ENCODE results near the gene TEKTIP1. TPM values are rescaled to one million over a fixed set of nuclear protein-coding genes. Genes with fewer than 3 reads are reported as not detected.

TEKTIP1 gene
- polyA plus RNA-seq, 3 donors: 3.5 to 5.0 (median 4.3) TPM

GRCh38 chr19:3535981-3536380 is 3.0 kb upstream of the TEKTIP1 start:
- DNase-seq (ENCODE audit: low read depth in 3 of 3, low spot score in 2 of 3): no peak

GRCh38 chr19:3536429-3537100 is 2.4 kb upstream of the TEKTIP1 start:
- no peak for DNase-seq (ENCODE audit: low read depth in 3 of 3, low spot score in 2 of 3)

- DNase-seq (ENCODE audit: low read depth in 3 of 3, low spot score in 2 of 3): no peak
These were observed 1.9 kb upstream of the TEKTIP1 start for GRCh38 chr19:3537101-3537437.

GRCh38 chr19:3537438-3538240 is 1.3 kb upstream of the TEKTIP1 start:
- no peak for DNase-seq (ENCODE audit: low read depth in 3 of 3, low spot score in 2 of 3)

- no peak for DNase-seq (ENCODE audit: low read depth in 3 of 3, low spot score in 2 of 3)
These were observed 580 bp upstream of the TEKTIP1 start for GRCh38 chr19:3538258-3538929.

GRCh38 chr19:3539756-3540118 is 763 bp downstream of the TEKTIP1 start:
- no peak for DNase-seq (ENCODE audit: low read depth in 3 of 3, low spot score in 2 of 3)

GRCh38 chr19:3543150-3544057 is 4.4 kb downstream of the TEKTIP1 start:
- no peak for DNase-seq (ENCODE audit: low read depth in 3 of 3, low spot score in 2 of 3)

- DNase-seq (ENCODE audit: low read depth in 3 of 3, low spot score in 2 of 3): no peak
These were observed 5.0 kb downstream of the TEKTIP1 start for GRCh38 chr19:3544058-3544376.

GRCh38 chr19:3544742-3545668 is 6.0 kb downstream of the TEKTIP1 start:
- no peak for DNase-seq (ENCODE audit: low read depth in 3 of 3, low spot score in 2 of 3)

- DNase-seq (ENCODE audit: low read depth in 3 of 3, low spot score in 2 of 3): no peak
These were observed 6.7 kb downstream of the TEKTIP1 start for GRCh38 chr19:3545669-3546034.

- DNase-seq (ENCODE audit: low read depth in 3 of 3, low spot score in 2 of 3): no peak
These were observed 7.1 kb downstream of the TEKTIP1 start for GRCh38 chr19:3546119-3546518.

- no peak for DNase-seq (ENCODE audit: low read depth in 3 of 3, low spot score in 2 of 3)
These were observed 8.3 kb downstream of the TEKTIP1 start for GRCh38 chr19:3547301-3547731.

GRCh38 chr19:3547767-3548282 is 8.9 kb downstream of the TEKTIP1 start:
- DNase-seq (ENCODE audit: low read depth in 3 of 3, low spot score in 2 of 3): no peak

- no peak for DNase-seq (ENCODE audit: low read depth in 3 of 3, low spot score in 2 of 3)
These were observed 9.6 kb downstream of the TEKTIP1 start for GRCh38 chr19:3548606-3549005.

GRCh38 chr19:3549816-3550215 is 10.8 kb downstream of the TEKTIP1 start:
- DNase-seq (ENCODE audit: low read depth in 3 of 3, low spot score in 2 of 3): no peak

- DNase-seq (ENCODE audit: low read depth in 3 of 3, low spot score in 2 of 3): no peak
These were observed 12.2 kb downstream of the TEKTIP1 start for GRCh38 chr19:3550947-3551791.

GRCh38 chr19:3551792-3552095 is 12.8 kb downstream of the TEKTIP1 start:
- DNase-seq (ENCODE audit: low read depth in 3 of 3, low spot score in 2 of 3): no peak

GRCh38 chr19:3554254-3555083 is 15.5 kb downstream of the TEKTIP1 start:
- DNase-seq (ENCODE audit: low read depth in 3 of 3, low spot score in 2 of 3): no peak

Measured in right renal cortex interstitium (tissue), 3 donors.